Suprapubic skin (tissue), 4 donors: ENCODE measurements around the gene FCGBP.
"Not testable (repeated sequence)": the region's sequence is repeated elsewhere in the genome, so short reads cannot be mapped to it uniquely, and the experiment has no call there.

Source experiments
- CTCF ChIP-seq, 2 donors: fragments of 200-600 bp in 1 of 2; fragments of 450-650 bp in 1 of 2; sonication (generic) in 1 of 2; IDR thresholded peaks; one replicate each; pipeline ENCODE4 v1.5.1; 2016 to 2019; ENCODE audit warnings: antibody characterized with exemption in 2 of 2, mild to moderate bottlenecking in 1 of 2, moderate library complexity in 1 of 2
- EP300 ChIP-seq: sonication (generic); formaldehyde crosslinking; IDR thresholded peaks from one replicate; pipeline ENCODE4 v1.6.1; 2017; ENCODE audit warnings: antibody characterized with exemption
- POLR2A ChIP-seq, 2 donors: fragments of 450-650 bp; IDR thresholded peaks; one replicate each; pipeline ENCODE4 v1.6.1; 2017; ENCODE audit warnings: antibody characterized with exemption in 2 of 2, mild to moderate bottlenecking in 2 of 2, moderate library complexity in 2 of 2
- POLR2AphosphoS5 ChIP-seq, 3 donors: sonication (generic); formaldehyde crosslinking; IDR thresholded peaks; one replicate each; pipeline ENCODE4 v1.6.1; 2017; ENCODE audit warnings: antibody characterized with exemption in 3 of 3

GRCh38 chr19:39902326-39902725 lies 32.1 kb downstream of the FCGBP start:
- not testable (repeated sequence) for TF ChIP-seq POLR2A (IDR thresholded peaks at IDR 0.05); CTCF (IDR thresholded peaks at IDR 0.05); POLR2AphosphoS5 (IDR thresholded peaks at IDR 0.05); EP300
